Coronary artery (tissue), 2 donors: ENCODE measurements around the gene PTGS1.

Source experiments
- DNase-seq: peaks from one replicate; pipeline ENCODE4 v3.0.0-alpha.2; 2017; ENCODE audit warnings: low spot score
- H3K27ac ChIP-seq, 2 donors: fragments of 200-600 bp; sonication (generic); one replicate each; pipeline ENCODE4 v1.5.1; 2016 to 2019
- H3K4me3 ChIP-seq: fragments of 200-600 bp; sonication (generic); 2 replicates; pipeline ENCODE4 v1.5.1; 2016; ENCODE audit warnings: mild to moderate bottlenecking, moderate library complexity
- TF ChIP-seq, protein P1 (sequence below): fragments of 200-600 bp; sonication (generic); IDR thresholded peaks from one replicate; pipeline ENCODE4 v1.5.1; 2019; ENCODE audit warnings: antibody characterized with exemption

PTGS1 gene

DNA sequence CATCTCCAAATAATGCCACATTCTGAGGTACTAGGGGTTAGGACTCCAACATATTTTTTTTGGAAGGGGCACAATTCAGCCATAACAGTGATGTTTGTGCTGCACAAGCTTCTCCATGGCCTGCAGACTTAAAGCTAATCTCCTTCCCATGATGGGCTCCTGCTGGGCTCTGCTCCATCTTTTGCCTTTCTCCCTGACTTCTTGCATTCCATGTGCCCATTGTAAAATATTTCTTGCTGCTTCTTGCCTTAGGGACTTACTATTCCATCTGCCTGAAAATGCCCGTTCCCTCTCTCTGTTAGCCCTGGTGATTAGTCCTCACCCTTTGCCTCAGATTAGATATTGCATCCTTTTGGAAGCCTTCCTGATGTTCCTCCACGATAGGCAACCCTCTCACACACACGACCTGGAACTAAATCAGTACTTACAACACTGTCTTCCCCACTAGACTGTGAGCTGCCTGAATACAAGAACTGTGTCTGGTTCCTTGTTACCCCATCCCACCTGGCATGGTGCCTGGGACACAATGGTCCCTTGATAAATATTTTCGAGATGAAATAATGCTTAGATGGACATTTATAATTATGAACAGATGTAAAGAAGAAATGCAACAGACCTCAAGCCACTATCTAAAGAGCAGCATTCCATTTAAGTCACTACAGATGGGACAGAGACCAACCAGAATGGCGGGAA lies 73.4 kb downstream of the PTGS1 start:
- DNase-seq = no peak
- TF ChIP-seq, protein P1, sequence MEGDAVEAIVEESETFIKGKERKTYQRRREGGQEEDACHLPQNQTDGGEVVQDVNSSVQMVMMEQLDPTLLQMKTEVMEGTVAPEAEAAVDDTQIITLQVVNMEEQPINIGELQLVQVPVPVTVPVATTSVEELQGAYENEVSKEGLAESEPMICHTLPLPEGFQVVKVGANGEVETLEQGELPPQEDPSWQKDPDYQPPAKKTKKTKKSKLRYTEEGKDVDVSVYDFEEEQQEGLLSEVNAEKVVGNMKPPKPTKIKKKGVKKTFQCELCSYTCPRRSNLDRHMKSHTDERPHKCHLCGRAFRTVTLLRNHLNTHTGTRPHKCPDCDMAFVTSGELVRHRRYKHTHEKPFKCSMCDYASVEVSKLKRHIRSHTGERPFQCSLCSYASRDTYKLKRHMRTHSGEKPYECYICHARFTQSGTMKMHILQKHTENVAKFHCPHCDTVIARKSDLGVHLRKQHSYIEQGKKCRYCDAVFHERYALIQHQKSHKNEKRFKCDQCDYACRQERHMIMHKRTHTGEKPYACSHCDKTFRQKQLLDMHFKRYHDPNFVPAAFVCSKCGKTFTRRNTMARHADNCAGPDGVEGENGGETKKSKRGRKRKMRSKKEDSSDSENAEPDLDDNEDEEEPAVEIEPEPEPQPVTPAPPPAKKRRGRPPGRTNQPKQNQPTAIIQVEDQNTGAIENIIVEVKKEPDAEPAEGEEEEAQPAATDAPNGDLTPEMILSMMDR = no peak
- Histone ChIP-seq H3K4me3 (no peak overlapping the region), H3K27ac (no peak overlapping the region)
